ENCODE results near the gene ROM1.

DNA sequence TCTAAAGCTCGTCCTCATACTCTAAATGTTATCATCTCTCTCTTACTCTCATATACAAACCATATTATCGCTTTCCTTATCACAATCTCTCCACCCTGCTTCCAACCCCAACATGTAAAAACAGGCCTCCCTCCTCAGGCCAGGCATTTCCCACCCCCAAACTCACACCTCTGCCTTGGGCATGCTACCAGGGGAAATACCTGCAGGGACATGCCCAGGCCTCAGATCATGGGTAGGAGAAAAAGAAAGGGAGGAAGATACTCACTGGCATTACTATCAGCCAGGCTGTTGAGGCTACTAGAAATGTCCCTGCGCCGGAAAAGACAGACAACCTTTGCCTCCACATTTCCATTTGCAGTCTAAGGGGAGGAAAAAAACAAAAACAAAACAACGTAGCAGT lies 13.2 kb upstream of the ROM1 start:
- TF ChIP-seq, protein P1, sequence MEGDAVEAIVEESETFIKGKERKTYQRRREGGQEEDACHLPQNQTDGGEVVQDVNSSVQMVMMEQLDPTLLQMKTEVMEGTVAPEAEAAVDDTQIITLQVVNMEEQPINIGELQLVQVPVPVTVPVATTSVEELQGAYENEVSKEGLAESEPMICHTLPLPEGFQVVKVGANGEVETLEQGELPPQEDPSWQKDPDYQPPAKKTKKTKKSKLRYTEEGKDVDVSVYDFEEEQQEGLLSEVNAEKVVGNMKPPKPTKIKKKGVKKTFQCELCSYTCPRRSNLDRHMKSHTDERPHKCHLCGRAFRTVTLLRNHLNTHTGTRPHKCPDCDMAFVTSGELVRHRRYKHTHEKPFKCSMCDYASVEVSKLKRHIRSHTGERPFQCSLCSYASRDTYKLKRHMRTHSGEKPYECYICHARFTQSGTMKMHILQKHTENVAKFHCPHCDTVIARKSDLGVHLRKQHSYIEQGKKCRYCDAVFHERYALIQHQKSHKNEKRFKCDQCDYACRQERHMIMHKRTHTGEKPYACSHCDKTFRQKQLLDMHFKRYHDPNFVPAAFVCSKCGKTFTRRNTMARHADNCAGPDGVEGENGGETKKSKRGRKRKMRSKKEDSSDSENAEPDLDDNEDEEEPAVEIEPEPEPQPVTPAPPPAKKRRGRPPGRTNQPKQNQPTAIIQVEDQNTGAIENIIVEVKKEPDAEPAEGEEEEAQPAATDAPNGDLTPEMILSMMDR (IDR thresholded peaks at IDR 0.05) = no peak
- TF ChIP-seq POLR2A (IDR thresholded peaks at IDR 0.05) = peak; percentile 32
- TF ChIP-seq POLR2AphosphoS5 (IDR thresholded peaks at IDR 0.05) = peak; percentile 81

Measured in prostate gland (tissue), 2 donors.